K562 (cell line): ENCODE results near the gene CCDC160. TPM values are rescaled to one million over a fixed set of nuclear protein-coding genes. Genes with fewer than 3 reads are reported as not detected.
A peak's percentile ranks its signal among the peaks of the same experiment; 100 is the strongest.

ENCODE experiments used
- ATAC-seq: fragments of 200-7000 bp; cut with Tn5 transposase; 3 replicates; pipeline ENCODE4 v1.9.1; 2020; ENCODE audit warnings: moderate library complexity
- BruUV-seq: library from RNA; stranded (reverse); fragments of 400-500 nt; replicated peaks from 2 replicates; lab custom pipeline; 2021; lab: Mats Ljungman, UMichigan
- CTCF ChIA-PET: fragments of 300-600 bp; formaldehyde crosslinking; extraction: SDS; loops from one replicate; lab custom pipeline; 2021; ENCODE audit warnings: low intra/inter-chr PET ratio; lab: Yijun Ruan, JAX
- POLR2A ChIA-PET: fragments of 300-600, 350-650 bp; sonication (Branson Sonifier 250); formaldehyde crosslinking; extraction: SDS; loops from one replicate; lab custom pipeline; 2021; ENCODE audit warnings: antibody characterized with exemption, inconsistent platforms; lab: Yijun Ruan, JAX
- DNase-seq, 4 experiments: peaks; one replicate each; pipeline versions ENCODE4 v3.0.0 to v3.0.0-alpha.2; 2011 to 2018; ENCODE audit warnings: low spot score in 3 of 4, mixed read lengths in 3 of 4; ENCODE audit errors: extremely low read depth in 1 of 4
- FAIRE-seq: peaks from 2 replicates; lab custom pipeline; 2011; peaks lifted over from hg19 to GRCh38; lab: Jason Lieb, UNC
- H2AFZ ChIP-seq: 2 replicates; pipeline ENCODE4 v1.6.0; 2011; ENCODE audit warnings: low read depth, low read length, control low read depth, inconsistent platforms
- H3K27ac ChIP-seq: fragments of 200-600 bp; 3 replicates; pipeline ENCODE4 v1.8.0; 2011; ENCODE audit warnings: low read depth, mild to moderate bottlenecking, control low read depth, inconsistent platforms, low read length, moderate library complexity, mixed read lengths; ENCODE audit errors: extremely low read depth
- H3K27me3 ChIP-seq, 2 experiments: fragments of 300-600 bp in 1 of 2; 2 replicates in 1 of 2; 3 replicates in 1 of 2; pipeline versions ENCODE4 v1.6.0 to v1.8.0; 2011; ENCODE audit warnings: inconsistent platforms in 2 of 2, low read length in 2 of 2, mild to moderate bottlenecking in 1 of 2, mixed read lengths in 1 of 2, moderate library complexity in 1 of 2; ENCODE audit not compliant: control insufficient read depth in 2 of 2, insufficient read depth in 2 of 2
- H3K36me3 ChIP-seq: fragments of 300-600 bp; 3 replicates; pipeline ENCODE4 v1.8.0; 2011; ENCODE audit warnings: mild to moderate bottlenecking, low read length, inconsistent platforms; ENCODE audit not compliant: control insufficient read depth, insufficient read depth
- H3K4me1 ChIP-seq, 2 experiments: fragments of 200-600 bp in 1 of 2; replicated peaks in 1 of 2; 2 replicates in 1 of 2; 3 replicates in 1 of 2; pipeline versions ENCODE4 v1.5.1 to v1.8.0; 2011; ENCODE audit warnings: inconsistent platforms in 2 of 2, low read length in 2 of 2, mild to moderate bottlenecking in 1 of 2, mixed read lengths in 1 of 2, moderate library complexity in 1 of 2; ENCODE audit not compliant: control insufficient read depth in 2 of 2, insufficient read depth in 2 of 2
- H3K4me2 ChIP-seq: 2 replicates; pipeline ENCODE4 v1.6.1; 2011; ENCODE audit warnings: low read length, control low read depth, inconsistent platforms, mixed read lengths; ENCODE audit not compliant: insufficient read depth
- H3K4me3 ChIP-seq: fragments of 200-600 bp; sonication (generic), shearing (Covaris generic); 2 replicates; pipeline ENCODE4 v1.5.1; 2016; ENCODE audit warnings: control low read depth, inconsistent platforms
- H3K79me2 ChIP-seq: fragments of 200-600 bp; 3 replicates; pipeline ENCODE4 v1.8.0; 2011; ENCODE audit warnings: low read length, inconsistent platforms; ENCODE audit not compliant: control insufficient read depth, insufficient read depth
- H3K9ac ChIP-seq, 2 experiments: 2 replicates each; pipeline versions ENCODE4 v1.6.0 to v1.6.1; 2011; ENCODE audit warnings: low read depth in 2 of 2, low read length in 2 of 2, control low read depth in 1 of 2, inconsistent platforms in 1 of 2, mild to moderate bottlenecking in 1 of 2, mixed read lengths in 1 of 2; ENCODE audit not compliant: insufficient read depth in 1 of 2
- H3K9me1 ChIP-seq: one replicate; pipeline ENCODE4 v1.6.0; 2011; ENCODE audit warnings: inconsistent platforms, mild to moderate bottlenecking, low read length, moderate library complexity; ENCODE audit not compliant: control insufficient read depth, insufficient read depth
- H3K9me3 ChIP-seq: replicated peaks from 2 replicates; pipeline ENCODE4 v1.5.1; 2011; ENCODE audit warnings: low read depth, low read length, inconsistent platforms; ENCODE audit not compliant: control insufficient read depth, insufficient read depth
- H4K20me1 ChIP-seq: replicated peaks from 2 replicates; pipeline ENCODE4 v1.6.1; 2011; ENCODE audit warnings: low read length, inconsistent platforms, mixed read lengths; ENCODE audit not compliant: control insufficient read depth, insufficient read depth
- GABPA ChIP-seq: fragments of 200-800 bp; sonication (Bioruptor generic); conservative IDR thresholded peaks from 2 replicates; pipeline ENCODE4 v1.6.1; 2016; ENCODE audit warnings: low read depth, missing genetic modification characterization, missing compliant biosample characterization
- MECOM ChIP-seq: fragments of 250-450 bp; sonication (Bioruptor Pico); IDR thresholded peaks from 2 replicates; pipeline ENCODE4 v1.8.0; 2022; ENCODE audit warnings: inconsistent platforms
- MTA1 ChIP-seq: fragments of 450-650 bp; IDR thresholded peaks from 2 replicates; pipeline ENCODE4 v1.6.1; 2017; ENCODE audit warnings: borderline replicate concordance
- NFIC ChIP-seq: fragments of 450-650 bp; IDR thresholded peaks from 2 replicates; pipeline ENCODE4 v1.6.1; 2017; ENCODE audit warnings: mild to moderate bottlenecking, inconsistent platforms
- NR2C1 ChIP-seq, 2 experiments: fragments of 450-650 bp; IDR thresholded peaks; 2 replicates each; pipeline ENCODE4 v1.6.1; 2017; ENCODE audit warnings: mild to moderate bottlenecking in 2 of 2, antibody characterized with exemption in 1 of 2, inconsistent platforms in 1 of 2, missing compliant biosample characterization in 1 of 2, missing genetic modification characterization in 1 of 2
- RBM25 ChIP-seq: fragments of 200-400 bp; formaldehyde crosslinking; IDR thresholded peaks from 2 replicates; pipeline ENCODE4 v1.6.1; 2018; ENCODE audit warnings: low read length, low read depth, moderate library complexity; ENCODE audit not compliant: severe bottlenecking
- ZFP36 ChIP-seq: fragments of 150-350 bp; IDR thresholded peaks from 2 replicates; pipeline ENCODE4 v1.6.1; 2018; ENCODE audit warnings: low read length, low read depth; ENCODE audit not compliant: partially characterized antibody
- ZNF197 ChIP-seq: fragments of 200-800 bp; sonication (Bioruptor generic); IDR thresholded peaks from 2 replicates; pipeline ENCODE4 v1.6.1; 2016; ENCODE audit warnings: low read depth, missing genetic modification characterization, missing compliant biosample characterization
- WGBS: fragments of 100-300 bp; shearing (Covaris generic); methylation state at CpG from one replicate; pipeline ENCODE4 v1.1.6; 2016; ENCODE audit warnings: low coverage, mixed read lengths; ENCODE audit not compliant: insufficient coverage; ENCODE audit errors: missing lambda C conversion rate; 5-methylcytosine and 5-hydroxymethylcytosine counted together
- in situ Hi-C: fragments of 300-500 bp; cut with MboI; formaldehyde crosslinking; loops from 4 replicates; pipeline ENCODE4 v1.15.0; 2018; ENCODE audit warnings: inconsistent platforms, mixed read lengths
- intact Hi-C: fragments of 100-400 bp; cut with micrococcal nuclease; formaldehyde crosslinking; loops from 2 replicates; pipeline ENCODE4 v1.14.2; 2022
- polyA plus RNA-seq, 8 experiments: library from polyadenylated mRNA; depleted of rRNA in 4 of 8; stranded (reverse) in 5 of 8; unstranded in 3 of 8; fragments of >200 nt; fragmentation: Nextera tagmentation in 2 of 8; fragmentation: Illumina TruSeq in 1 of 8; extraction: Ambion mirVana in 2 of 8; extraction: Trizol in 1 of 8; gene quantifications; 2 replicates each; pipeline versions ENCODE4 v1.2.1 to v1.2.3, GENCODE V29; 2011 to 2014; ENCODE audit warnings: inconsistent platforms in 1 of 8, missing spikeins in 1 of 8
- total RNA-seq, 7 experiments: library from RNA; depleted of rRNA in 6 of 7; stranded (reverse); fragments of >200 nt in 6 of 7; fragmentation: Illumina TruSeq in 2 of 7; extraction: Trizol in 2 of 7; gene quantifications; 2 replicates each; pipeline versions ENCODE4 v1.2.1 to v1.2.3, GENCODE V29; 2011 to 2021; ENCODE audit warnings: low replicate concordance in 1 of 7

The CCDC160 gene
- total and polyA plus RNA-seq, 9 of the 15 experiments (the other 6 are each of a cell fraction or from before 2014, with no cell fraction given): not detected

DNA sequence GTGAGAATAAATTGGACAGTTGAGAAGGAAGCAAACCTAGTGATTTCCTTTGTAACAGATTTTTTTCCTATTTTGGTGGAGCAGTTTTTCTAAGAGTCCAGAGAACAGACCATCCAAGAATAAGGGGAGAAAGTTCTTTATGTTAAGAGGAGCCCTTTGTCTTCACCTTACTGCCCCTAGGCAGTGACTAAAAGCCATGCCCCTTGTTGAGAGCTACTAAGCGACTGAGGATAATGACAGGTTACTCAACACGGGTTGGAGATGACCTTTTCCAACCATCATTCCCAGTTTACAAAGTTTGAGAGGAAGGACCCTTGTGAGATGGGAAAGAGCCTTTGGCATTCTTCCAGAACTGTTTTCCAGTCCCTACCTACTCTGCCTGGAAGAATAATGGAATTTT is 3.2 kb downstream of the CCDC160 start:
- H3K9ac ChIP-seq: no peak overlapping the region
- peaks cover 2 to 18% of the 10 kb centered on the region in 2 experiments; a peak in 3 of 5 replicates for H3K27me3 ChIP-seq
- in situ Hi-C loops: no loop called here
- no peak for ATAC-seq
- TF ChIP-seq ZNF197 (CRISPR knock-in tag): no peak
- TF ChIP-seq GABPA (tag): no peak
- 0 out of 2 replicates have a peak, but pooled peaks have one; percentile 19 for TF ChIP-seq NFIC
- TF ChIP-seq, all 486 proteins: peak for 1
- Histone ChIP-seq H2AFZ (no peak overlapping the region), H3K4me3 (no peak overlapping the region), H3K27ac (no peak overlapping the region), H3K36me3 (no peaks in the 10 kb centered on the region), H3K4me2 (no peak overlapping the region), H4K20me1 (no peaks in the 10 kb centered on the region), H3K9me3 (no peaks in the 10 kb centered on the region), H3K79me2 (no peaks in the 10 kb centered on the region), H3K9me1 (no peaks in the 10 kb centered on the region), H3K4me1 (peaks cover 0 to 9% of the 10 kb centered on the region in 2 experiments; a peak in 2 of 5 replicates)
- ChIA-PET POLR2A (no interaction called here), CTCF (no interaction called here)
- BruUV-seq: no TSS peak
- intact Hi-C loops: loop anchor here (10.0 kb wide), 1 partner anchor 665 kb away; no protein-coding TSS in a partner anchor
- 0% methylated on average over 2 of the region's 2 CpGs for WGBS
- no peak for FAIRE-seq
- no peak for DNase-seq

DNA sequence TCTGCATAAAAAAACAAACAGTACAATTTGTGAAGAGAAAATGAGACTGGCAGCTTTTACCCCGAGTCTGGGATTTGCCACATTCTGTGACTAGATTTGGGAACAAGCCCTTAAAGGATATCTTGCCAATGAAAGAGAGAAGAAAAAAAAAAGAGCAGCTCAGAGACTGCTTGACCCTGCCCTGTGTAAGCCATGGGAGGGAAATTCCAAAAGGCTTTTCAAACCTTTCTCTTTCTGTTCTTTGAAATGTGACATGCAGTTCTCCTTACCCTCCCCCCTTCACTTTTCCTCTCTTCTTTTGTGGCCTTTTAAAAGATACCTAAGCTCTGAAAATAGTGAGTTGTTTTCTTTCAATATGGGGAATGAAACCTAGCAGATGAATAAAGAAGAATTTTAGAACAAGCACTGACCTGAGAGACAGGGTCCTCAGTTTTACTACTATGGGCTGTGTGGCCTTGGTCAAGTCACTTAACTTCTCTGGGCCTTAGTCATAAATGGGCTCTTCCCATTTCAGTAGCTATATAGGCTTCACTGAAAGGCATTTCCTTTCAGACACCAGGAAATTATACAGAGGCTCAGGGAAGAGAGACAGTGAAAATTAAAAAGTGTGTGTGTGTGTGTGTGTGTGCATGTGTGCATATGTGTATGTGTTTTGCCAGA is 5.1 kb downstream of the CCDC160 start:
- Histone ChIP-seq H3K27me3 (peaks cover 0 to 10% of the 10 kb centered on the region in 2 experiments; a peak in 2 of 5 replicates), H3K4me2 (no peak overlapping the region), H3K9me3 (no peaks in the 10 kb centered on the region)
- WGBS: 0% methylated on average over 1 of the region's 1 CpG
- TF ChIP-seq MTA1: no peak
- TF ChIP-seq MECOM: no peak
- no peak for TF ChIP-seq NR2C1 (IDR thresholded peaks at IDR 0.05)
- TF ChIP-seq NR2C1 (tag; IDR thresholded peaks at IDR 0.05): no peak
- TF ChIP-seq RBM25: peak; percentile 70
- TF ChIP-seq ZFP36: peak; percentile 27
- TF ChIP-seq, all 486 proteins: peak for 2
- CTCF ChIA-PET: no interaction called here
- H3K27ac ChIP-seq: no peak overlapping the region
- in situ Hi-C loops (no loop called here), intact Hi-C loops (loop anchor here (10.0 kb wide), 1 partner anchor 663 kb away; no protein-coding TSS in a partner anchor)
- no peaks in the 10 kb centered on the region for H4K20me1 ChIP-seq
- ATAC-seq: no peak
- no peaks in the 10 kb centered on the region for H3K79me2 ChIP-seq
- no peak for DNase-seq
- no peak overlapping the region for H3K4me3 ChIP-seq
- no peaks in the 10 kb centered on the region for H3K9me1 ChIP-seq
- no peak for FAIRE-seq
- H3K4me1 ChIP-seq: peaks cover 0 to 4% of the 10 kb centered on the region in 2 experiments; a peak in 2 of 5 replicates
- H2AFZ ChIP-seq: no peak overlapping the region
- no TSS peak for BruUV-seq
- POLR2A ChIA-PET: interaction anchor here (0.8 kb wide), 1 partner anchor 11 kb away, joined by 3 read pairs; no protein-coding TSS in a partner anchor
- no peaks in the 10 kb centered on the region for H3K36me3 ChIP-seq
- no peak overlapping the region for H3K9ac ChIP-seq
